Smooth muscle cell of the brain vasculature (primary cell): ENCODE data around the gene CFAP65.
A peak's percentile ranks its signal among the peaks of the same experiment; 100 is the strongest.

Source experiments
- DNase-seq: peaks from one replicate; pipeline ENCODE4 v3.0.0-alpha.2; 2012; ENCODE audit warnings: low read depth, low spot score

CFAP65 gene

DNA sequence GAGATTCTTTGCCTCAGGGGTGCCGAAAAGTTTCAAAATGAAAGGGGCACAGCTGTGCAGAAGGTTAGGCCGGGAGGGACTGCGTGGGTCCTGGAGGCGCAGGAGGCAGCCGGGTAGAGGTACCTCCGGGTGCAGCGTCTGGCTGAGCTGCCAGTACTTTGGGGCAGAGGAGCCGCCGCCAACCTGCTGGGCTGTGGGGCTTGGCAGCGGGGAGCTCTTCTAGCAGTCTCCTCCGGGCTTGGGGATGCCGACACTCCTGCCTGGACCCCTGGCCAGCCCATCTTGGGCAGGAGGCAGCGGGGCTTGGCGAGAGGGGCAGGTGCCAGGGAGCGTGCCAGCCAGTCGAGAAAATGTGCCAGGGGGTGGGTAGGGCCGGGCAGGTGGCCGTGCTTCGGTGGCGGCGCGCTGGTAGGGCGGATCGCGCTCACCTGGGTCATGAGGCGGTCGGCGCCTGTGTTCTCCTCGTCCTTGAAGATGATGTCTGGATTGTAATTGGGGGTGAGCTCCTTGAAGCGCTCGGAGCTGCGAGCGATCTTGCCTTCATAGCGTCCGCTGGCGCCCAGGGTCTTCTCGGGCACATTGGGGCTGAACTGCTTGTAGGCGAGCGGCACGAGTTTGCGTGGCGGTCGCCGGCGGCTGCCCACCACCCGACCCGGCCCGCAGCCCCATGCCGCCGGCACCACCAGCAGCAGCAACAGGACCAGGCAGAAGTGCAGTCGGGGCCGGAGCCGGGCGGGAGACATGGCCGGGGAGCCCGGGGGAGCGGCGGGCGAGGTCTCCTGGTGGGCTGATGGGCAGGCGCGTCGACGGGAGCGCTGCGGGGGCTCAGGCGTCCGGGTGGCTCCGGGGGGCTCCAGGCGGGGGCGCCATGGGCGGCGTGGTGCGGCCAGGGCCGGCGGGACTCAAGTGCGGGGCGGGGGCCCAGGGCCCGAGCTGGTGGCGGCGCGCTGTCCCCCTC, 18.7 kb upstream of the CFAP65 start:
- DNase-seq = no peak

- DNase-seq = no peak
These were observed 18.0 kb upstream of the CFAP65 start for GRCh38 chr2:219059375-219059724.

DNA sequence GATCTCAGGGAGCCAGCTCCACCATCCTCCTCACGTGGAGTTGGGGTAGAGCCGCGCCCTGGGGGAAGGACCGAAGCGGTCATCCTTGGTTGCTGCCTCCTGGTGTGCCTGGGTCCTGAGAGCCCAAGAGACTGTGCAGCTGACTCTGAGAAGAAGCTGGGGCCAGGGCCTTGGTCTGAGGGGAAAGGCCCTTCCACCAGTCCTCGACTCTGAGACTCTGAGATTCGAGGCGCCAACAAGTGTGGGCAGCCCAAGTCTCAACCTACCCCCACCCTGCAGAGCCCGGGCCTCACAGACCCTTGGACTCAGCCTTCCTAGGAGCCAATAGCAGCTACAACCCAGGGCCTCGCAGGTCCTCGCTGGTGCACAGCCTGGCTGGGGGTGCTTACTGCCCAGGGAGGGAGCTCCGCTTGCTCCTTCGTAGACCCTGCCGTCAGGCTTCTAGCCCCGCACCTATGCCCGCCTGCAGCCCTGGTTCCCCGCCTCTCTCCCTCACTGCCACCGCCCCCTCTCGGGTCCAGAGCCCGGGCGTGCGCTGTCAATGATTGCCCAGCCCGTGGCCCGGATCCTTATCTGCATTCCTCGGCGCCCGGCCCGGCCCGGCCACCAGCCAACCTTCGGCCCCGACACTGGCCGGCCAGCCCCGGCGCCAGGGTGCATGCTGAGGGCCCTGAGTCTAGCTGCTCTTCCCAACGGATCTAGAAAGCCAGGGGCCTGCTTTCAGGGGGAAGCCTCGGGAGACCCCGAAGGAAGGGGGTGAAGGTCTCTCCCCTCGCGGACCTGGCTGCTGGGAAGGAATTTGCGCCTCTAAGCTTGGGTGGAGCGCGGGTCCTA, 17.4 kb upstream of the CFAP65 start:
- no peak for DNase-seq

DNA sequence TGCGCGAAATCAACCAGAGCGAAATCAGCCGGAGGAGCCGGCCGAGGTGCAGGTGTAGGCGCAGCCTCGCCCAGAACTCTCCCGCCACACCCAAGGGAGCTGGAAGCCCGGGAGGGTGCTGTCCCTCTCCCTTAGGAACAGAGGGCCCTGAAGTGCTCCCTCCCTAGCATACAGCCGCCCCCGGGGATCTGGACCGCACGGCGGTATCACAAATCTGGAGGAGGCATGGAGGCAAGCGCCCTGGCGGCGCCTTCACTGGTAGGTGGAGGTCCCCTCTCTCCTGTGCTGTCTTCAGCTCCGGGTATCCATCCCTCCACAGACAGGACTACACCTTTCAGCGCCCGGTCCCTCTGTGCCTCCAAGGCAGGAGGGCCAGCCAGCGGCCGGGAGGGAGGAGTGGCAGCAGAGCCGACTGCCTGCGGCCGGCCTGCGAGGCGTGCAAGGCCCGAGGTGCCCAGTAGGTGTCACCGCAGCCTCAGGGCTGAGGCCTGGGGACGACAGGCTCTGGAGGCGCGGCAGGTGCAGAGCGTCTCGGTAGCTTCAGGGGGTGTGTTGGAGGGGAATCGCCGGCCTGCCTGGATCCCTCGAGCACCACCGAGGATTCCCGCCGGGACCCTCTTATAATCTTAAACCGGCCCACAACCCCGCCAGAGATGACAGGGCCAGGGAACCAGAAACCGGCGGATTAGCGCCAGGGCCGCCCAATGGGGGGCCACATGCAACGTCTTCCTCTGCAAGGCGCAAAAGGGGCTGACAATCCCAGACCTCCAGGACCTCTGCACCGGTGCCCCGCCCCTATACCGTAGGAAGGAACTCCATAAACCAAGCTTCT, 16.6 kb upstream of the CFAP65 start:
- peak; percentile 26 for DNase-seq

DNA sequence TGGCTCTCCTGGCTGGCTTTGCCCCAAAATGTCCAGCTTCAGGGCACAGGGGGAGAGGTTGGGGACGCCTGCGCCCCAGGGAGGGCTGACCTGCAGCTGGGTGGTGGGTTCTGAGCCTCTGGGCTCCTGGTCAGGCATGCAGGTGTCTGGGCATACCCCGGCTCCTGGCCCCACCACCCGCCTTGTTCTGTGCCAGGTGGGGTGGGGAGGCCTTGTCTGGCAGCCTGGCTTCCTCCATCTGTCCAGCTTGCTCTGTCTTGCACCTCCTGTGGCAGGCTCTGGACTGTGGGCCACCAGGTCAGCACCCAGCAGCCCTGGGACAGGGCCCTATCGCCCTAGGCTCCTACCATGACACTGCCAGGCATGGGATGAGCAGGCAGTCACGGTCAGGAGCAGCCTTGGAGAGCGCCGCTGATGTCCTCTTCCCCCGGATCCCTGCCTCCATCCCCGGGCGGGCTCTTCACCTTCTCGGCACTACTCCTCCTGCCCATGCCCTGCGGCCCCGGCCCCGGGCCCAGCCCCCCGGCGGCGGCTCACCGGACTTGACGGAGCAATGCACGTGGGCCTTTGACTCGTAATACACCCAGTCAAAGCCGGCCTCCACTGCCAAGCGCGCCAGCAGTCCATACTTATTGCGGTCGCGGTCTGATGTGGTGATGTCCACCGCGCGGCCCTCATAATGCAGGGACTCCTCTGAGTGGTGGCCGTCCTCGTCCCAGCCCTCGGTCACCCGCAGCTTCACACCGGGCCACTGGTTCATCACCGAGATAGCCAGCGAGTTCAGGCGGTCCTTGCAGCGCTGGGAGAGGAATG, 15.8 kb upstream of the CFAP65 start:
- DNase-seq = no peak

- no peak for DNase-seq
These were observed 15.0 kb upstream of the CFAP65 start for GRCh38 chr2:219056176-219056895.

- no peak for DNase-seq
These were observed 13.9 kb upstream of the CFAP65 start for GRCh38 chr2:219054956-219055903.

- DNase-seq = no peak
These were observed 8.0 kb upstream of the CFAP65 start for GRCh38 chr2:219049282-219049681.

- no peak for DNase-seq
These were observed 4.7 kb upstream of the CFAP65 start for GRCh38 chr2:219045937-219046550.

DNA sequence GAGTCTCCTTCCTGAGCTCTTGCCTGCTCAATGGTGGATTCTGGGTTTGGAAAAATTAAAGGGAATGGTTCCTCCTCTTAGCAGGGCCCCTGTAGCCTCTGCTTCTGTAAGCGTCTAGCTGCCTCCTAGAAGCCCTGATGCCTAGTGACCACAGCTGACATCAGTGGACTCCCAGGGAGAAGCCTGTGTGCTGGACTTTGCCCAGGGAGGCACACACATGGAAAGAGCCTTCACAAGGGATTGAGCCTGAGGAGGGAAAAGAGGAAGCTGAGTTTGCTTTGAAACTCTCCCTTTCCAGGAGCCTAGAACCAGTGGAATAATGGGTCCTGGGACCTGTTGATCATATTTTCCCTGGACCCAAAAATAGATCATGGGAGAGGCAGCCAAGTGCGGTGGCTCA, 1.4 kb upstream of the CFAP65 start:
- DNase-seq = no peak

DNA sequence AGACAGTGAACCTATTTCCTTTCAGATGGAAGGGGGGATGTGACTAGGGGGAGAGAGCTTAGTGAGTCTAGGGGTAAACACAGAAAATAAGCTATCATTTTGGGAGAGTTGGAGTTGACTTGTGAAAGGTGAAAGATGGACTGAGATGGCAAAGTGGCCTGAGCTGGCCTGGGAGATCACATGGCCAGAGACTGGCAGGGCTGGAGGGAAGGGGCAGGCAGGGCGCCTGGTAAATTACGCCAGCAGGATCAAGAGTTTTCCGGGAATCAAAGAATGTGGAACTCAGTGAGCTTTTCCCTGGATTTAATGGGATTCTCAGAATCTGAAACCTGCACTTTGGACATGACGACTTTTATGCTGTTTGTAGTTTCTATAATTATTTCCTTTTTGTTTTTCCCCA, 841 bp upstream of the CFAP65 start:
- no peak for DNase-seq

- DNase-seq = no peak
These were observed 2.7 kb downstream of the CFAP65 start for GRCh38 chr2:219038600-219038999.

- no peak for DNase-seq
These were observed 3.4 kb downstream of the CFAP65 start for GRCh38 chr2:219037783-219038499.

GRCh38 chr2:219035942-219036341, 5.4 kb downstream of the CFAP65 start:
- DNase-seq = no peak

- no peak for DNase-seq
These were observed 6.5 kb downstream of the CFAP65 start for GRCh38 chr2:219034823-219035222.

DNA sequence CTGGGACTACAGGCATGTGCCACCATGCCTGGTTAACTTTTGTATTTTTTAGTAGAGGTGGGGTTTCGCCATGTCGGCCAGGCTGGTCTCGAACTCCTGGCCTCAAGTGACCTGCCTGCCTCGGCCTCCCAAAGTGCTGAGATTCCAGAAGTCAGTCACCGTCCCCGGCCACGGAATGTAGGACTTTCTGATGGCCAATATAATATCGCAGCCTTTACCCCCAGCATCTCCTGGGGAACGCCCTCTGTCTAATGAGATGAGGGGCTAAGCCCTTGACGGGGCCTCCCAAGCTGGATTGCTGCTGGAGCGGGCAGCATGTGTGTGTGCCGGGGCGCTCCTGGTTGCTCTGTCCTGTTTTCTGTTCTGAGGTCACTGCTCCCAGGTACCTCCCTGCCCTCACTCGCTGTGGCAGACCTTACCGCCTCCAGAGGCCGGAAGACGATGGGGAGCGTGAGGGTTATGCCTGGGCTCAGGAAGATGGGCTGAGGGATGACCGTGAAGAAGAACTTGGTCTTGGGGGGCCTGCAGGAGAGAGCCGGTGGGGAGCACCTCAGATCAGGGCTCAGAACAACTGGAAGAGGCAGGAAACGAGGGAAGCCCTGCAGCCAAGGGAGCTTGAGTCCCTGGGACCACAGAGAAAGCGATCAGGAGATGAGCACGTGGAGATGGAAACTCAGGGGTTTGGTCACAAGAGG, 9.1 kb downstream of the CFAP65 start:
- DNase-seq = no peak

GRCh38 chr2:219031005-219031738, 10.1 kb downstream of the CFAP65 start:
- DNase-seq = no peak
